ENCODE measurements around the gene ZFYVE28.

The ZFYVE28 gene

DNA sequence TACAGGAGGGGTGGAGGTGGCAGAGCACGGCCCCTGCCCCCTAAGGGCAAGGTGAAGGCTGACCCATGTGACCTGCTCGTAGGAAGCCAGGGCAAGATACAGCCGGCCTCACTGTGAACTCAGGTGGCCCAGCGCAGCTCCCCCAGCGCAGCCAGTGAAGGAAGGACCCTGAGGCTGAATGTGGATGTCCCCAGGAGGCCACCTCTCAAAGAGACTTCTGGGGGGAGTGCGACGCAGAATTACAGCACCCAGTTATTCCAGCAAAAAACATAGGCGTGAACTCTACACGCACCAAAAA, 52.6 kb downstream of the ZFYVE28 start:
- no peak for DNase-seq (ENCODE audit: low read depth)
- no peak for TF ChIP-seq CTCF (IDR thresholded peaks at IDR 0.05; ENCODE audit: low read length, missing control alignments)
- H3K4me3 ChIP-seq (replicated peaks; ENCODE audit: low read depth, low read length), result no peak overlapping the region

DNA sequence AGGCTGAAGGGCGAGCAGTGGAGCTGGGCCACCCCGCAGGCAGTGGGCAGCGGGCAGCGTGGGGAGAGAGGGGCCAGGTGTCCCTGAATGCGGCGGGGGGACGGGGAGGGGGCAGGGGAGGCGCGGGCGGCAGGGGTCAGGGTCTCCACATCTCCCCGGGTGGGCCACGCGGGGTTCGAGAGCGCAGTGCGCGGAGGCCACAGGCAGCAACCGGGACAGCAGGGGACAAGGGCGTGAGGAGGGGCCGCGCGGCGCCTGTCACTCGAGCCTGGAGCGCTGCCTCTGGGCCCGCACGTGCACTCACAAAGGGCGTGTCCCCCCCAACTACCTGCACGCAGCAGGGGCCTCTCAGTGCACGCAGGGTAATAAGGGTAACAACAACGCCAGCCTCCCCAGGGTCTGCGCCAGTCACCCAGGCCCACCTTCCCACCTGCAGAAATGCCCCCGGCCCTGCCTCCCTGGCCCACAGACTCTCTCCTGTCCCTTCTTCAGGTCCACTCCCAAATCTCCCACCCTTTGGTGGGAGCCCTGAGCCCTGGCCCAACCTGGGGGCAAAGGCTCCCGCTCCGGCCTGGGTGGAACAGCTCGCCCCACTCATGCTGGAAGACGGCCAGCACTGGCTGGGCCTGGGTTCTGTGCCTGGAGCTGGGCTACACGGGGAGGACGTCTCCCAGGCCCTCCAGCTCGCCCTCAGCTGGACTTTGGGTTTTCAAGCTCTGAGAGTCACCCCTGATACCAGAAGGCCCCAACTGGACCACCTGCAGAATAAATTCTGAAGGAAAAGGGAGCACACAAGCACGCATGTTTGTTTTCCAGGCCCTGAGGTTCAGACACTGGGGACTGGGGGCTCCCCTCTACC, 53.2 kb downstream of the ZFYVE28 start:
- peak overlapping the region; percentile 52 for H3K4me3 ChIP-seq (replicated peaks; ENCODE audit: low read depth, low read length)
- no peak for TF ChIP-seq CTCF (IDR thresholded peaks at IDR 0.05; ENCODE audit: low read length, missing control alignments)
- DNase-seq (ENCODE audit: low read depth), result no peak

- DNase-seq (ENCODE audit: low read depth), result peak; percentile 53
- H3K4me3 ChIP-seq (replicated peaks; ENCODE audit: low read depth, low read length), result peak overlapping the region; percentile 52
- no peak for TF ChIP-seq CTCF (IDR thresholded peaks at IDR 0.05; ENCODE audit: low read length, missing control alignments)
Observed at GRCh38 chr4:2364654-2365053, 53.8 kb downstream of the ZFYVE28 start.

- TF ChIP-seq CTCF (IDR thresholded peaks at IDR 0.05; ENCODE audit: low read length, missing control alignments), result no peak
- peak overlapping the region; percentile 52 for H3K4me3 ChIP-seq (replicated peaks; ENCODE audit: low read depth, low read length)
- DNase-seq (ENCODE audit: low read depth), result no peak
Observed at GRCh38 chr4:2363951-2364653, 54.3 kb downstream of the ZFYVE28 start.

GRCh38 chr4:2363056-2363721, 55.3 kb downstream of the ZFYVE28 start:
- H3K4me3 ChIP-seq (replicated peaks; ENCODE audit: low read depth, low read length), result no peak overlapping the region
- DNase-seq (ENCODE audit: low read depth), result no peak
- no peak for TF ChIP-seq CTCF (IDR thresholded peaks at IDR 0.05; ENCODE audit: low read length, missing control alignments)

GRCh38 chr4:2362266-2363055, 56.0 kb downstream of the ZFYVE28 start:
- no peak for DNase-seq (ENCODE audit: low read depth)
- TF ChIP-seq CTCF (IDR thresholded peaks at IDR 0.05; ENCODE audit: low read length, missing control alignments), result no peak
- no peak overlapping the region for H3K4me3 ChIP-seq (replicated peaks; ENCODE audit: low read depth, low read length)
